Measurements from ENCODE around the gene ZIC4.

Gene ZIC4

DNA sequence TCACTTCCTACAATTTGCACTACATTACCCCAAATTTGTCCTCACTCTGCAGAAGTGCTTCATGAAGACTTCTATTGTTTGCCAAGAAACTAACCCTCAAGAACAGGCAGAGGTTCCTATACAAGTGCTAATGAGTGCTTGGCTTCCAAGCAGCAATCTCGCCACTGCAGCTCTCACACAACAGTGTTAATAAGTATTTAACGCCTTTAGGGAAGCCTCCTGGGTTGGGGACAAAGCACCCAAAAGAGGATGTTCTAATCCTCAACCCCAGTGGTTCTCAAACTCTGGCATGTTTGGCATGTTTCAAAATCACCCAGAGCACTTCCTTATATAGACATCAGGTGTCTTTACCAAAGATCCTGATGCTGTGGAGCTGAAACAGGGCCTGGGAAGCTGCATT is 64.6 kb downstream of the ZIC4 start:
- DNase-seq, result no peak

DNA sequence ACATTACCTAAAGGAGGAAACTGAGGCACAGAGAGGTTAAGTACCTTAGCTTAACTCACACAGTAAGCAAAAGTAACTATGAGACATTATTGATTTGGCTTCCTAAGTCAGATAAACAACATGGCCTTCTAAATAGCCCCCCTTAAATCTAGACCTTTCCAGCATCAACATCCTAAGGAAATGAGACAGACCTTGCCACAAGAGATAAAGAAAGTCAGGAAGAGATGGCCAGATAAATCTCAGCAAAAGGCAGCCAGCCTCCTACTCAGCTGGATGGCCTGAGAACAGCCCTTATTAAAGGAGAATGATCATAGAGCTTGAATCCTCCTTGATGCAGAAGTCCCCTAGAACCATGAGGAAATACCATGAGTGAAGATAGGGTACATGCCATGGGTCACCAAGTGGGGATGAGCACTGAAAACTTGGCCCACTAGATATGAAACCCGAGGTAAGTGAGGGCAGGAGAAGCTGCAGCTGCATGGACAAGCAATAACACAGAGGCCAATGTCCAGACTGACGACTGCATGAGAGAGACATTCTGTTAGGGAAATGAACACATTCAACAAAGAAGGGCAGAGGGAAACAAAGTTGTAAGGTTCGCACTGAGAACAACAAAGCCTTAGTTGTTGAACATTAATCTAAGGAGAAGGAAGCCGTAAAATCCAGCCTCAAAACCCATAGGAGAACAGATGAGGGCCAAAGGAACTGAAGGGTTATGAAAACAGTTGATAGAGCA is 69.6 kb downstream of the ZIC4 start:
- no peak for DNase-seq
